ENCODE results near the gene ZNF485. TPM values are rescaled to one million over a fixed set of nuclear protein-coding genes. Genes with fewer than 3 reads are reported as not detected.

The ZNF485 gene
- total RNA-seq, 1 donor from 2014 or later, result 2.7 TPM

DNA sequence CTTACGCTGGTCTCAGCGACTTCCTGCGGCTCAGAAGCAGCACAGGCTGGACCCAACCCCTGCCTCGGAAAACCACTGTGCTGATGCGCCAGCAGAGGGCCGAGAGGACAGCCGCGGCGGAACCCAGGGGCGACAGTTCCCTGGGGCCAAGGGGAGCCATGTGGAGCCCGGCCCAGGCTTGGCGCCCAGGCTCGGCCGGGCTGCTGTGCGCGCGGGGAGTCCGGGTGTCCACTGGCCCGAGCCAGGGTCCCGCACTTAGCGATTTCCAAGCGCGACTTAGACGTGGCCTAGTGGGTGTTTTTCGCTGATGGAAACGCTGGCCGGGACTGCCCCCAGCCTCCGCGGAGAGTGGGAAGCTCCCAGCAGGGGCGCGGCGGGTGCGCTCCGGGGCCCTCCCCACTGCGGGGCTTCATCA lies 61.1 kb downstream of the ZNF485 start:
- DNase-seq (ENCODE audit: low spot score), result no peak
- ATAC-seq, result peak; percentile 61

Other genes starting within 250 kb of the ZNF485 start
- not detected for gene FXYD4, start 234.8 kb upstream of the ZNF485 start, total RNA-seq
- 118 TPM for gene HNRNPF, start 197.3 kb upstream of the ZNF485 start, total RNA-seq
- 1.8 TPM for gene ZNF487, start 169.3 kb upstream of the ZNF485 start, total RNA-seq
- gene ZNF239, start 31.8 kb upstream of the ZNF485 start, total RNA-seq, result 0.40 TPM
- 14.6 TPM for gene ZNF32, start 42.4 kb downstream of the ZNF485 start, total RNA-seq